Measurements from ENCODE around the gene GSAP.

Gene GSAP

GRCh38 chr7:77326131-77326530 is 90.0 kb downstream of the GSAP start:
- no peak for DNase-seq

GRCh38 chr7:77321300-77321699 is 94.8 kb downstream of the GSAP start:
- no peak for DNase-seq

- no peak for DNase-seq
Observed at GRCh38 chr7:77320714-77321113, 95.4 kb downstream of the GSAP start.

GRCh38 chr7:77320137-77320536 is 96.0 kb downstream of the GSAP start:
- no peak for DNase-seq

GRCh38 chr7:77318019-77318418 is 98.1 kb downstream of the GSAP start:
- DNase-seq = no peak

GRCh38 chr7:77316219-77316978 is 99.8 kb downstream of the GSAP start:
- no peak for DNase-seq

GRCh38 chr7:77315182-77315591 is 101.0 kb downstream of the GSAP start:
- no peak for DNase-seq

GRCh38 chr7:77313876-77314480 is 102.2 kb downstream of the GSAP start:
- DNase-seq = no peak

- DNase-seq = no peak
Observed at GRCh38 chr7:77313085-77313484, 103.1 kb downstream of the GSAP start.

- DNase-seq = no peak
Observed at GRCh38 chr7:77310982-77311381, 105.2 kb downstream of the GSAP start.

- no peak for DNase-seq
Observed at GRCh38 chr7:77309714-77310220, 106.4 kb downstream of the GSAP start.

- no peak for DNase-seq
Observed at GRCh38 chr7:77308792-77309191, 107.4 kb downstream of the GSAP start.

GRCh38 chr7:77306231-77307067 is 109.7 kb downstream of the GSAP start:
- no peak for DNase-seq

GRCh38 chr7:77295549-77295948 is 120.6 kb downstream of the GSAP start:
- no peak for DNase-seq

- no peak for DNase-seq
Observed at GRCh38 chr7:77293046-77293445, 123.1 kb downstream of the GSAP start.

- DNase-seq = no peak
Observed at GRCh38 chr7:77290425-77290824, 125.7 kb downstream of the GSAP start.

- DNase-seq = no peak
Observed at GRCh38 chr7:77289387-77289786, 126.8 kb downstream of the GSAP start.

GRCh38 chr7:77288676-77289320 is 127.4 kb downstream of the GSAP start:
- DNase-seq = no peak

- DNase-seq = no peak
Observed at GRCh38 chr7:77284616-77285015, 131.5 kb downstream of the GSAP start.

- DNase-seq = no peak
Observed at GRCh38 chr7:77284005-77284404, 132.1 kb downstream of the GSAP start.

- no peak for DNase-seq
Observed at GRCh38 chr7:77282897-77283296, 133.3 kb downstream of the GSAP start.

- DNase-seq = no peak
Observed at GRCh38 chr7:77281780-77282478, 134.2 kb downstream of the GSAP start.
